Measurements from ENCODE around the gene CPN1.

The CPN1 gene

DNA sequence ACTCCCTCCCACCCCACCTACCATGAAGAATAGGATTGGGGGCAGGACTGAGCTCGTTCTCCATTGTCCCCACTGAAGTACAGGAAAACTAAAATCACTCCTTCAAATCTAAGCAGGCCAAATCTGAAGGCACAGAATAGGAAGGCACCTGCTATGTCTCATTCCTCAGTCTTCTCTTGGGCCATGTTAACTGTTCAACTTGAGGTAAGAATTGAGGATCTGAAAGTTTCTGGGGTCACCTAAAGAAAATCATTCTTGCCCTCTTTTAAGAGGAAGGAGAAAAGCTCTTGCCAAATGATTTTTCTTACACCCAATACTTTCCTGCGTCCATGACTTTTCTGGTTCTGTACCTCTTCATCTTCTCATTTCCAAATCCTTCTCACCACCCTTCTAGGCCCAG, 4.9 kb downstream of the CPN1 start:
- no peak for DNase-seq (ENCODE audit: low spot score)

- no peak for DNase-seq (ENCODE audit: low spot score)
Observed at GRCh38 chr10:100075426-100076220, 6.0 kb downstream of the CPN1 start.

GRCh38 chr10:100072514-100072913, 9.2 kb downstream of the CPN1 start:
- DNase-seq (ENCODE audit: low spot score): no peak

DNA sequence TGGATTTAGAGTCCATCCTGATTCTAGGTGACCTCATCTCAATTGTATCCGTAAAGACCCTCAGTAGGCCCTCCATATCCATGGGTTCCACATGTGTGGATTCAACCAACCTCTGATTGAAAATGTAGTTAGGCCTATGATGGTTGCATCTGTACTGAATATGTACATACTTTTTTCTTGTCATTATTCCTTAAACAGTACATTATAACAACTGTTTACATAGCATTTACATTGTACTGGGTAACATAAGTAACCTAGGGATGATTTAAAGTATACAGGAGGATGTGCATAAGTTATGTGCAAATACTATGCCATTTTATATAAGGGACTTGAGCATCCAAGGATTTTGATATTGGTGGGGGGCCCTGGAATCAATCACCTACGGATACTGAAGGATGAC, 10.1 kb downstream of the CPN1 start:
- no peak for DNase-seq (ENCODE audit: low spot score)

DNA sequence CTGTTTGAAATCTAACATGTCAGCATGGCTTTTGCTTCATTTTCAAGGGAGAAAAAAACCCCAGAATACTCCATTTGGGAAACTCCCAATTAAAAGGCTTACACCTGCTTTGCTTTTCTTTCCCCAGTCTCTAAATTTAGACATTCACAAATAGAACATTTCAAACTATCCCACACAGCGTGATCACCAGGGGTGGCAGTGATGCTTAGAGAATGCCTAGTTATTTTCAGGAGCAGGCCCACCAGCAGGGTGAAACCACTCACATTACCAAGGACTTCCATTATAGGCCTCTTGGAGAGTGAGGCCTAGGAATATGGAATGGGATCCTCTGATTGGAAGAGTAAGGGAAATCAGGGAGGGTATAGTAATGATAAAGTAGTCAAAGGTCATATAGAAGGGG, 14.2 kb downstream of the CPN1 start:
- no peak for DNase-seq (ENCODE audit: low spot score)

DNA sequence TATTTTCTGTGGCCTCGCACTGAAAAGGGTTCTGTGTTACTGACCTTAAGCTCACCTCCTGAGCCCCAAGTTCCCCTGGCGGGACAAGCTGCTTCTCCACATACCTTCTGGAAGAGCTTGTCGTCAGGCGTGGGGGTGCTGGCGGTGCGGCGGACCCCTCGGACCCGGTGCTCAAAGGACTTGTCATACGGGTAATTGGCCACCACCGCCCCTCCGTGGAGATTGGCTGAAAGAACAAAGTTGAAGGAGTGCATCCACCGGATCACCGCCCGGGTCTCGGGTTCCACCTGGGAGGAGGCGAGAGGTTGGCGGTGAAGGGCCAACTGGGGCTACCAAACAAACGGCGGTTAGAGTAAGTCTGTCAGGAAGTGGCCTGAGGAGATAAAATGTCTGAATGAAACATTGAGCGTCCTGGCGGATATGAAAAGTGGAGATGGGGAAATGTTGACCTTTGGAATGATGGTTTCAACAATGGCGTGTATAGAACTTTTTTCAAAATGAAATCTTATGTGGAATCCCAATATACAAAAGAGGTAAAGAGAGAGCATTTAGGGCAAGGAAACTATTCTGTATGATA, 16.5 kb downstream of the CPN1 start:
- peak; percentile 62 for DNase-seq (ENCODE audit: low spot score)

GRCh38 chr10:100061401-100061800, 20.3 kb downstream of the CPN1 start:
- no peak for DNase-seq (ENCODE audit: low spot score)

DNA sequence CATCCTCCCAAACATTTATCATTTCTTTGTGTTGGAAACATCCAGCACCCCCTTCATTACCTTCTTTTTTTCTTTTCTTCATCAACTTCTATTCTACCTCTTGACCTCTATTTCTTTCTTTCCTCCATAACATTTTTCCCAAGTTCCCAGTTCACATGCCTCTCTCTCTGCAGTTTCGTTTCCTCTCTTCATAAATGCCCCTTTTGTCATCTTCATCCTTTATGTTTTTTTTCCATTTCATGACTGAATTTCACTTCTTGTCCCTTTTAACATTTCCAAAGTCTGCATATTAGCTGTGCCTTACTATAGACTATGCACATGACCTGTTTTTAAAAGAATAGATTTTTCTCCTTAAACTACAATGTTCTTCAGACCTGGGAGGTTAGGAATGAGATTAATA, 23.7 kb downstream of the CPN1 start:
- DNase-seq (ENCODE audit: low spot score): no peak

GRCh38 chr10:100053686-100054460, 27.8 kb downstream of the CPN1 start:
- no peak for DNase-seq (ENCODE audit: low spot score)

- DNase-seq (ENCODE audit: low spot score): peak; percentile 90
Observed at GRCh38 chr10:100046021-100046486, 35.6 kb downstream of the CPN1 start.

DNA sequence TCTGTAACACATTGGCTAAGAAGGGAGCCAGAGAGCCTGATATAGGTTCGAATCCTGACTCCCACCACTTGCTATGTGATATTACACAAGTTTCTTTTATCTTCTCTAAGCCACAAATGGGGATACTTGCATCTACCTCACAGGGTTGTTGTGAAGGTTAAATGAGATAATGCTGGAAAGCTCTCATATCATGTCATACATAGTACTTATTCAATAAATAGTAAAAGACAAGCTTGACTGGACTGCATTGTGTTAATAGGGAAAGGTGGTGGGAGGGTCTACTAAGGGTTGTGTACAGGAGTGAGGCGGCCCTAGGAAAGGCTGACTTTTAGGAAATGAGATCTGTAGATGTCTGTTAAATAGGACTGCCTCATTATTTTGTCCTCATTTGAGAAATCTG, 36.1 kb downstream of the CPN1 start:
- DNase-seq (ENCODE audit: low spot score): no peak

GRCh38 chr10:100043796-100044195, 37.9 kb downstream of the CPN1 start:
- no peak for DNase-seq (ENCODE audit: low spot score)

DNA sequence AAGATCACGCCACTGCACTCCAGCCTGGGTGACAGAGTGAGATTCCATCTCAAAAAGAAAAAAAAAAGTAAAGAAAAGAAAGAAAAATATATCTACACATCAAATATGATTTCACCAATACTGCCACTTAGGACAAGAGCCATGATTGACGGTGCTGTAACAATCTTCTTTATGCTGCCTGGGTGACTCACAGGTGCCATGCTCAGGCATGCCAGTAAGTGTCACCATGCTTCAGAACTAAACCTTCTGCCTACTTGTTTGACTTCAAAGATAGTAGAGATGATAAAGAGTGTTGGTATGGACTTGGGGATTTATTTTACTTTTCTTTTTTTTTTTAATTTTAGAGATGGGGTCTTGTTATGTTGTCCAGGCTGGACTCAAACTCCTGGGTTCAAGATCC, 38.3 kb downstream of the CPN1 start:
- DNase-seq (ENCODE audit: low spot score): no peak

DNA sequence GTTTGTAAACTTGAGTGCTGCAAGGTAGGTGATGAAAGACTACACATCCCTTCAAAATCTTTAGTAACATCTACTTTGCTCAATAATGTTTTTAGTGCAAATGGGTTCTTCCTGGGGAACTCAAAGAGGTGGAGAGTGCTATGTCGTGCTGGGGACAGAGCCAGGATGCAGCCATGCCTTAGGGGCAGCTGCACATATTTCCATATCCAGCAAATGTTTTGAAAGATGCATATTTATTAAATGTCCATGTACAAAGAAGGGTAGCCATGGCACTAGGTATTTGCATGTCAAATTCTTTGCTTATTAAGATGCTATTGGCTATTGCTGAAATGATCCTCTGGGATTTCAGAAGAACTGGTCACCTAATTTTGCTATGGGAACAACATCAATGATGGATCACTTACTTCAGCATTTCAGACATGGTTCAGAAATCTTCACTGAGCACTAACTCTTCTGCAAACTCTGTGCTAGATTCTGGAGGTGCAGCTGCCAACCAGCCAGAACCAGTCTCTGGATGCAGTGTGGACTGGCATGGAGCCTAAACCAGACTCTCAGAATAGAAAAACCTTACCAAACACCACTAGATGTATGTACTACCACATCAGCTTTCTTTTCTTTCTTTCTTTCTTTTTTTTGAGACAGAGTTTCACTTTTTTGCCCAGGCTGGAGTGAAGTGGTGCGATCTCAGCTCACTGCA, 40.2 kb downstream of the CPN1 start:
- no peak for DNase-seq (ENCODE audit: low spot score)

DNA sequence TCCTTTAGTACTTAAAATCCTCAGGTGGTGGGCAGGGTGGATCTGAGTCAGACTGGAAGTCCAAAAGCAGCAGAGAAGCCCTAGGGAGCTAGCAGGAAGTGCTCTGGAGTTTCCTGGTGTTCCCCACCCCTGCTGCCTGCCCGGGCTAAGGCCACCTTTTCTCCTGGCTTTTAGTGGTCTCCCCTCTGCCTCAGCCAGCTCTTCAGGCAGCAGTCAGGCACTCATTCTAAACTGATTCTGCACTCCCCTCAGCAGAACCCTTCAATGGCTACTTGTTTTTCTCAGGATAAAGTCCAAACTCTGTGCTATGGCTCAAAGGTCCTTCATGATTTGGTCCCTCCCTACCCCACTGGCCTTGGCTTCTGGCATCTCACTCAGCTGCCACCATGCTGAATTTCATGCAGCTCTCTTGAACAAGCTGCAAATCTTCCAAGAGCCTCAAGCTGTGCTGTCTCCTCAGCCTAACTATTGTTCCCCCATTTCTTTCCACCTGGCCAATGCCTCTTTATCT, 43.1 kb downstream of the CPN1 start:
- DNase-seq (ENCODE audit: low spot score): no peak

- no peak for DNase-seq (ENCODE audit: low spot score)
Observed at GRCh38 chr10:100037758-100038315, 43.8 kb downstream of the CPN1 start.

DNA sequence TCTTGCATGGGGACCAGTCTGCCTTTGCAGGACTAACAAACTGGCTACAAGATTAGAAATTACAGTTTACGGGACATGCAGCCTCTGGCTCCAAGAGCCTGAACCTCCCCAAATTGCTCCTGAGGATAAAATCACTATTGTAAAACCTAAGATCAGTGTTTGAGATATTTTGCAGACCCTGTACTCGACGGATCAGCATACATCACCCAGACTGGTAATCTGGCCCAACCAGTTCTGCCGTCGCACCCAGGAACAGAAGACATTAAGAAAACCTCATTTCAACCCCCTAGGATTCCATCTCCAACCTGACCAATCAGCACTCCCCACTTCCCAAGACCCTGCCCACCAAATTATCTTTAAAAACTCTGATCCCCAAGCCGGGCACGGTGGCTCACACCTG, 44.8 kb downstream of the CPN1 start:
- DNase-seq (ENCODE audit: low spot score): no peak

- no peak for DNase-seq (ENCODE audit: low spot score)
Observed at GRCh38 chr10:100033766-100034418, 47.8 kb downstream of the CPN1 start.

- DNase-seq (ENCODE audit: low spot score): no peak
Observed at GRCh38 chr10:100027416-100027815, 54.3 kb downstream of the CPN1 start.

DNA sequence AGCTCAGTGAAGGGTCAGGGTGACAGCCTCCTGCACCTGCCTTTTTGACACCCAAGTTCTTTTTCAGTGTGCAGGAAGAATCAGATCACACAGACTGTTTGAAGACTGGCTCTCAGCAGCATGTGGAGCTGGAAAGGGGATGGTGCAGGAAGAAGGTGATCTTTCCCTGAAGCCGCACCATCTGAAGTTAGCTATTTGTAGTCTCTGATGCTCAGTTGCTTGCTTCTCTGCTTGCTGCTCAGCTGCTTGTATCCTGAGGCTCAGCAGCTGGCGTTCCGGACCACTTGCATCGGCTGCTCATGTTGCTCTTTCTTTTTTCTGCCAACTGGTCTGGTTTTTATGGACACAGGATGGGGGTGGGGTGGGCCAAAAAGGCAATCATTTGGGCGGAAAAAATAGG, 56.1 kb downstream of the CPN1 start:
- no peak for DNase-seq (ENCODE audit: low spot score)

- DNase-seq (ENCODE audit: low spot score): no peak
Observed at GRCh38 chr10:100024748-100025147, 56.9 kb downstream of the CPN1 start.

Measured in ecto neural progenitor cell (in vitro differentiated cells).